H1 (cell line): ENCODE measurements around the gene TXLNG.

Experiments
- CHD1 ChIP-seq: IDR thresholded peaks from 2 replicates; pipeline ENCODE4 v1.6.1; 2012; ENCODE audit warnings: low read depth, low read length, improper control_type of control experiment
- EZH2 ChIP-seq: fragments of 200-600 bp; sonication (generic); IDR thresholded peaks from 2 replicates; pipeline ENCODE4 v1.7.1; 2012; ENCODE audit warnings: low read depth, mild to moderate bottlenecking, moderate library complexity, low read length, inconsistent platforms; ENCODE audit not compliant: severe bottlenecking
- HDAC2 ChIP-seq, 2 experiments: fragments of 300-600 bp in 1 of 2; sonication (generic) in 1 of 2; IDR thresholded peaks; 2 replicates each; pipeline ENCODE4 v1.6.1; 2011 to 2012; ENCODE audit warnings: low read depth in 2 of 2, low read length in 2 of 2, mild to moderate bottlenecking in 2 of 2, moderate library complexity in 2 of 2, borderline replicate concordance in 1 of 2, inconsistent platforms in 1 of 2
- HDAC6 ChIP-seq: IDR thresholded peaks from one replicate; pipeline ENCODE4 v1.7.1; 2012; ENCODE audit warnings: low read depth, mild to moderate bottlenecking, inconsistent platforms, low read length, moderate library complexity
- RAD21 ChIP-seq, 2 experiments: IDR thresholded peaks in 1 of 2; conservative IDR thresholded peaks in 1 of 2; 2 replicates each; pipeline ENCODE4 v1.6.1; 2011; ENCODE audit warnings: low read depth in 2 of 2, low read length in 2 of 2, improper control_type of control experiment in 1 of 2, inconsistent platforms in 1 of 2, mild to moderate bottlenecking in 1 of 2, moderate library complexity in 1 of 2
- SP1 ChIP-seq: IDR thresholded peaks from 2 replicates; pipeline ENCODE4 v1.6.1; 2011; ENCODE audit warnings: low read depth, low read length
- SP4 ChIP-seq: IDR thresholded peaks from 2 replicates; pipeline ENCODE4 v1.6.1; 2012; ENCODE audit warnings: low read length, inconsistent platforms
- SUZ12 ChIP-seq: fragments of 200-600 bp; sonication (generic); IDR thresholded peaks from 2 replicates; pipeline ENCODE4 v1.6.1; 2012; ENCODE audit warnings: mild to moderate bottlenecking, inconsistent platforms, low read length, moderate library complexity, mixed read lengths
- TF ChIP-seq, protein P1 (sequence below), 3 experiments: IDR thresholded peaks; 1 replicate in 2 of 3; 2 replicates in 1 of 3; pipeline versions ENCODE4 v1.5.1 to v1.6.1; 2011; ENCODE audit warnings: low read length in 3 of 3, mild to moderate bottlenecking in 3 of 3, inconsistent platforms in 2 of 3, low read depth in 1 of 3, moderate library complexity in 1 of 3; ENCODE audit not compliant: insufficient read depth in 1 of 3; ENCODE audit errors: control extremely low read depth in 1 of 3
- TF ChIP-seq, protein P2 (sequence below): IDR thresholded peaks from 2 replicates; pipeline ENCODE4 v1.6.1; 2011; ENCODE audit warnings: low read length, improper control_type of control experiment

DNA sequence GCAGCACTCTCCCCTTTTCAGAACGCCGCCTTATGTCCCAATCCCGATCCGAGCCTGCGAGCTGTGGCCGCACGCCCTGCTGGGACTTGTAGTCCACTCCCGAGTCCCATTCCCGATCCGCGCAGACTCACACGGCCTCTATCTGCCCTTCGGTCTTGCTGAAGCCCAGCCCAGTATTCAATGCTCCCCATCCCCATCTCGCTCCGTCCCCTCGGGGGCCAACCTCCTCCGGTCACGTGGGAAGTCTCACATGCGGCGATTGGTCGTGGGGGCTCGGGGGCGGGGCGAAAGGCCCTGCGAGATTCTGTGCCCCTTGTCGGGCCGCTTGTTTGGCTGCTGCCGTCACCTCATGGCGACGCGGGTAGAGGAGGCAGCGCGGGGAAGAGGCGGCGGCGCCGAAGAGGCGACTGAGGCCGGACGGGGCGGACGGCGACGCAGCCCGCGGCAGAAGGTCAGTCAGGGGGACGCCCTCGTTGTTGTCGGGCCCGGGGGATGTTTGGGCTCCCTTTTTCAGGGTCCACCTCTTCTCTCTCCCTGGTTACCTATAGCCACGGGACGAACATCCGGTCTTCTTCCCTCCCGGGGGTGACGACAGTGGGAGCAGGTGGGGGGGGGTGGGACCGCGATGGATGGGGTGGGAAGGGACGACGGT is at the start of gene TXLNG:
- TF ChIP-seq, protein P1, sequence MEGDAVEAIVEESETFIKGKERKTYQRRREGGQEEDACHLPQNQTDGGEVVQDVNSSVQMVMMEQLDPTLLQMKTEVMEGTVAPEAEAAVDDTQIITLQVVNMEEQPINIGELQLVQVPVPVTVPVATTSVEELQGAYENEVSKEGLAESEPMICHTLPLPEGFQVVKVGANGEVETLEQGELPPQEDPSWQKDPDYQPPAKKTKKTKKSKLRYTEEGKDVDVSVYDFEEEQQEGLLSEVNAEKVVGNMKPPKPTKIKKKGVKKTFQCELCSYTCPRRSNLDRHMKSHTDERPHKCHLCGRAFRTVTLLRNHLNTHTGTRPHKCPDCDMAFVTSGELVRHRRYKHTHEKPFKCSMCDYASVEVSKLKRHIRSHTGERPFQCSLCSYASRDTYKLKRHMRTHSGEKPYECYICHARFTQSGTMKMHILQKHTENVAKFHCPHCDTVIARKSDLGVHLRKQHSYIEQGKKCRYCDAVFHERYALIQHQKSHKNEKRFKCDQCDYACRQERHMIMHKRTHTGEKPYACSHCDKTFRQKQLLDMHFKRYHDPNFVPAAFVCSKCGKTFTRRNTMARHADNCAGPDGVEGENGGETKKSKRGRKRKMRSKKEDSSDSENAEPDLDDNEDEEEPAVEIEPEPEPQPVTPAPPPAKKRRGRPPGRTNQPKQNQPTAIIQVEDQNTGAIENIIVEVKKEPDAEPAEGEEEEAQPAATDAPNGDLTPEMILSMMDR (IDR thresholded peaks at IDR 0.05; ENCODE audit: control extremely low read depth in 1 of 3, insufficient read depth in 1 of 3, low read depth in 1 of 3, low read length in 3 of 3): no peak
- TF ChIP-seq SUZ12: no peak
- TF ChIP-seq CHD1: no peak
- TF ChIP-seq EZH2: no peak
- no peak for TF ChIP-seq HDAC6
- TF ChIP-seq, protein P2, sequence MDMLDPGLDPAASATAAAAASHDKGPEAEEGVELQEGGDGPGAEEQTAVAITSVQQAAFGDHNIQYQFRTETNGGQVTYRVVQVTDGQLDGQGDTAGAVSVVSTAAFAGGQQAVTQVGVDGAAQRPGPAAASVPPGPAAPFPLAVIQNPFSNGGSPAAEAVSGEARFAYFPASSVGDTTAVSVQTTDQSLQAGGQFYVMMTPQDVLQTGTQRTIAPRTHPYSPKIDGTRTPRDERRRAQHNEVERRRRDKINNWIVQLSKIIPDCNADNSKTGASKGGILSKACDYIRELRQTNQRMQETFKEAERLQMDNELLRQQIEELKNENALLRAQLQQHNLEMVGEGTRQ: peak; percentile 85
- no peak for TF ChIP-seq RAD21 (IDR thresholded peaks at IDR 0.05 in 1 of 2, conservative IDR thresholded peaks at IDR 0.05 in 1 of 2; ENCODE audit: low read depth in 2 of 2, low read length in 2 of 2)
- TF ChIP-seq SP4: no peak
- TF ChIP-seq SP1: no peak
- no peak for TF ChIP-seq HDAC2 (IDR thresholded peaks at IDR 0.05; ENCODE audit: borderline replicate concordance in 1 of 2, low read depth in 2 of 2, low read length in 2 of 2)
